ENCODE data around the gene SYDE2.
"Not testable (repeated sequence)": the region's sequence is repeated elsewhere in the genome, so short reads cannot be mapped to it uniquely, and the experiment has no call there.

The SYDE2 gene

GRCh38 chr1:85200463-85201339 is at the start of gene SYDE2:
Gene SYDE2, minus strand, starts transcription at chr1:85201016. Its CDS starts 20 bp downstream, at chr1:85200996.
- H3K4me1 Mint-ChIP-seq: peaks cover 23% of the 10 kb centered on the region
- no peaks in the 10 kb centered on the region for H3K9me3 Mint-ChIP-seq
- peaks cover 3% of the 10 kb centered on the region for H3K36me3 Mint-ChIP-seq (ENCODE audit: low read depth)
- H3K4me3 Mint-ChIP-seq: peak within 1 kb of the TSS; percentile 90
- peaks cover 5% of the 10 kb centered on the region for H3K27me3 Mint-ChIP-seq
- peak within 1 kb of the TSS; percentile 88 for H3K27ac Mint-ChIP-seq
- DNase-seq (peak; percentile 61), ATAC-seq (peak; percentile 81)

DNA sequence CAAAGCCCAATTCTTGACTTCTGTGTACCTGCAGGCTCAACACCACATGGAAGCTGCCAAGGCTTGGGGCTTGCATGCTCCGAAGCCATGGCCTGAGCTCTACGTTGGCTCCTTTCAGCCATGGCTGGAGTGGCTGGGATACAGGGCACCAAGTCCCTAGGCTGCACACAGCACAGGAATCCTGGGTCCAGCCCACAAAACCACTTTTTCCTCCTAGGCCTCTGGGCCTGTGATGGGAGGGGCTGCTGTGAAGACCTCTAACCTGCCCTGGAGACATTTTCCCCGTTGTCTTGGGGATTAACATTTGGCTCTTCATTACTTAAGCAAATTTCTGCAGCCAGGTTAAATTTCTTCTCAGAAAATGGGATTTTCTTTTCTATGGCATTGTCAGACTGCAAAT is 48.2 kb upstream of the SYDE2 start:
- H3K36me3 Mint-ChIP-seq (ENCODE audit: low read depth): peaks cover 23% of the 10 kb centered on the region
- H3K9me3 Mint-ChIP-seq, DNase-seq, H3K27ac Mint-ChIP-seq, H3K27me3 Mint-ChIP-seq, H3K4me1 Mint-ChIP-seq, ATAC-seq, H3K4me3 Mint-ChIP-seq: not testable (repeated sequence)

DNA sequence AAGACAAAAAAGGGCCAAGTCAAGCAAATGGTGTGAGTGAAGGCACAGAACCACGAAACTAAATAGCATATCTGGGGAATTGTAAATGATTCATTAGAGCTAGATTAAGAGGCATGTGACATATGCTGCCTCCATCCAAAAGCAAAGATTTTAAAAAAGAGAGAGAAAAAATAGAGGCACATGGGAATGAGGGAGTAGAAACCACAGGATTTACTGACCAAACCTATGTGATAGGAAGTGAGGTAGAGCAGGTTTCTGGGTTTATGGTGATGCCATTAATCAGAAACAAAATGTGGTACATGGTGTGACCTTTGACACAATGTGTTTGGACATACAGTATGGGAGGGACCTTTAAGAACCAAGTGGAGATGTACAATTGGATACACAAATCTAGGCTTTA is 45.1 kb upstream of the SYDE2 start:
- Mint-ChIP-seq H3K27me3 (no peaks in the 10 kb centered on the region), H3K9me3 (peaks cover 7% of the 10 kb centered on the region), H3K4me1 (peaks cover 5% of the 10 kb centered on the region), H3K4me3 (no peak overlapping the region), H3K27ac (no peak overlapping the region), H3K36me3 (ENCODE audit: low read depth) (peaks cover 15% of the 10 kb centered on the region)
- DNase-seq (no peak), ATAC-seq (no peak)

GRCh38 chr1:85245456-85245855 is 44.6 kb upstream of the SYDE2 start:
- H3K36me3 Mint-ChIP-seq (ENCODE audit: low read depth): peaks cover 11% of the 10 kb centered on the region
- no peak for ATAC-seq
- no peak overlapping the region for H3K4me3 Mint-ChIP-seq
- H3K9me3 Mint-ChIP-seq: peaks cover 7% of the 10 kb centered on the region
- H3K4me1 Mint-ChIP-seq: peaks cover 9% of the 10 kb centered on the region
- no peak overlapping the region for H3K27ac Mint-ChIP-seq
- no peaks in the 10 kb centered on the region for H3K27me3 Mint-ChIP-seq
- DNase-seq: no peak

GRCh38 chr1:85244271-85245061 is 43.6 kb upstream of the SYDE2 start:
- no peaks in the 10 kb centered on the region for H3K27me3 Mint-ChIP-seq
- H3K9me3 Mint-ChIP-seq: peaks cover 3% of the 10 kb centered on the region
- no peak overlapping the region for H3K4me3 Mint-ChIP-seq
- H3K4me1 Mint-ChIP-seq: peaks cover 10% of the 10 kb centered on the region
- H3K27ac Mint-ChIP-seq: no peak overlapping the region
- DNase-seq (no peak), ATAC-seq (no peak)
- peaks cover 2% of the 10 kb centered on the region for H3K36me3 Mint-ChIP-seq (ENCODE audit: low read depth)

DNA sequence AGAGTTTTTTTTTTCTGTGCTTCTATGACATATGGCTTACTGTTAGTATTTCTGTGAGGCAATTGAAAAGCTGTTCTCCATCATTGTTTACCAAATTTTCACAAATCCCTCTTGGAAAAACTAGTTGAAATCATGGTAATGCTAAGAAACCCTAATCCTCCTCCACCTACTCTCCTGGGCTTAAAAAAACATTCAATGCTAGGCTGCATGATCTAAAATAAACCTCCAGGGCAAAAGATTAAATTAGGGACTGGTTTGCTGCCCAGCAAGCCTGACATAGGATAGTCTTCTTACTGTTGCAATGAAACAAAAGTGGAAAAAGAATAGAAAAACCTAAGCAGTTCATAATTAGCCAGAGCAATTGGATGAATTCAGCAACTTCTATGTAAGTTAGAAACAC is 42.6 kb upstream of the SYDE2 start:
- no peak overlapping the region for H3K27ac Mint-ChIP-seq
- peaks cover 10% of the 10 kb centered on the region for H3K4me1 Mint-ChIP-seq
- no peaks in the 10 kb centered on the region for H3K27me3 Mint-ChIP-seq
- ATAC-seq (no peak), DNase-seq (no peak)
- no peaks in the 10 kb centered on the region for H3K9me3 Mint-ChIP-seq
- H3K4me3 Mint-ChIP-seq: no peak overlapping the region
- H3K36me3 Mint-ChIP-seq (ENCODE audit: low read depth): no peaks in the 10 kb centered on the region

- Mint-ChIP-seq H3K36me3 (ENCODE audit: low read depth) (no peaks in the 10 kb centered on the region), H3K27ac (no peak overlapping the region), H3K27me3 (no peaks in the 10 kb centered on the region), H3K4me3 (no peak overlapping the region), H3K4me1 (peaks cover 10% of the 10 kb centered on the region), H3K9me3 (no peaks in the 10 kb centered on the region)
- DNase-seq: no peak
- no peak for ATAC-seq
Observed at GRCh38 chr1:85240643-85241042, 39.8 kb upstream of the SYDE2 start.

- ATAC-seq (peak; percentile 72), DNase-seq (no peak)
- Mint-ChIP-seq H3K4me1 (peaks cover 10% of the 10 kb centered on the region), H3K27me3 (no peaks in the 10 kb centered on the region), H3K36me3 (ENCODE audit: low read depth) (no peaks in the 10 kb centered on the region), H3K9me3 (no peaks in the 10 kb centered on the region), H3K4me3 (no peak overlapping the region), H3K27ac (no peak overlapping the region)
Observed at GRCh38 chr1:85240174-85240601, 39.4 kb upstream of the SYDE2 start.

GRCh38 chr1:85237613-85238012 is 36.8 kb upstream of the SYDE2 start:
- Mint-ChIP-seq H3K4me1 (peaks cover 10% of the 10 kb centered on the region), H3K4me3 (no peak overlapping the region), H3K9me3 (no peaks in the 10 kb centered on the region), H3K27ac (no peak overlapping the region), H3K27me3 (no peaks in the 10 kb centered on the region), H3K36me3 (ENCODE audit: low read depth) (no peaks in the 10 kb centered on the region)
- no peak for ATAC-seq
- no peak for DNase-seq

GRCh38 chr1:85230305-85230977 is 29.6 kb upstream of the SYDE2 start:
- Mint-ChIP-seq H3K36me3 (ENCODE audit: low read depth) (no peaks in the 10 kb centered on the region), H3K9me3 (no peaks in the 10 kb centered on the region), H3K4me1 (no peaks in the 10 kb centered on the region), H3K27ac (no peak overlapping the region), H3K27me3 (no peaks in the 10 kb centered on the region), H3K4me3 (no peak overlapping the region)
- peak; percentile 66 for ATAC-seq
- no peak for DNase-seq

DNA sequence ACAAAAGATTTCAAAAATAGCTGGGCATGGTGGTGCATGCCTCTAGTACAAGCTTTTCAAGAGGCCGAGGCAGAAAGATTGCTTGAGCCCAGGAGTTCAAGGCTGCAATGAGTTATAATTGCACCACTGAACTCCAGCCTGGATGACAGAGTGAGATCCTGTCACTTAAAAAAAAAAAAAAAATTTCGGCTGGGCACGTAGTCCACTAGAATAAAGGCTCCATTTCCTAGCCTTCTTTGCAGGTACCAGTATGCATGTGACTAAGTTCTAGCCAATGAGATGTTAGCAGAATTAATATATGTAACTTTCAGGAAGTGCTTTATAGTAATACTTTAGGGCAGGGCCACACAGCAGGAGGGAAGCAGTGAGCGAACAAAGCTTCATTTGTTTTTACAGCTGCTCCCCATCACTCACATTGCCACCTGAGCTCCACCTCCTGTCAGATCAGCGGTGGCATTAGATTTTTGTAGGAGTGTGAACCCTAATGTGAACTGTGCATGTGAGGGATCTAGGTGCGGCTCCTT is 28.8 kb upstream of the SYDE2 start:
- no peaks in the 10 kb centered on the region for H3K4me1 Mint-ChIP-seq
- no peak for ATAC-seq
- DNase-seq: no peak
- H3K27me3 Mint-ChIP-seq: no peaks in the 10 kb centered on the region
- H3K27ac Mint-ChIP-seq: no peak overlapping the region
- no peak overlapping the region for H3K4me3 Mint-ChIP-seq
- no peaks in the 10 kb centered on the region for H3K36me3 Mint-ChIP-seq (ENCODE audit: low read depth)
- no peaks in the 10 kb centered on the region for H3K9me3 Mint-ChIP-seq

- H3K27ac Mint-ChIP-seq: no peak overlapping the region
- no peak for ATAC-seq
- no peaks in the 10 kb centered on the region for H3K36me3 Mint-ChIP-seq (ENCODE audit: low read depth)
- no peaks in the 10 kb centered on the region for H3K9me3 Mint-ChIP-seq
- no peaks in the 10 kb centered on the region for H3K27me3 Mint-ChIP-seq
- no peak for DNase-seq
- H3K4me3 Mint-ChIP-seq: no peak overlapping the region
- no peaks in the 10 kb centered on the region for H3K4me1 Mint-ChIP-seq
Observed at GRCh38 chr1:85228972-85229371, 28.2 kb upstream of the SYDE2 start.

- Mint-ChIP-seq H3K36me3 (ENCODE audit: low read depth) (no peaks in the 10 kb centered on the region), H3K4me1 (no peaks in the 10 kb centered on the region), H3K27me3 (peaks cover 1% of the 10 kb centered on the region), H3K9me3 (no peaks in the 10 kb centered on the region), H3K4me3 (no peak overlapping the region), H3K27ac (no peak overlapping the region)
- ATAC-seq (no peak), DNase-seq (no peak)
Observed at GRCh38 chr1:85225624-85226380, 25.0 kb upstream of the SYDE2 start.

Data from activated naive CD8-positive, alpha-beta T cell treated with anti-CD3 and anti-CD28 coated beads, Interleukin-2, amount 50 U/mL, for 24 hours (primary cell).